IMR-90 (cell line): ENCODE measurements around the gene COMMD1. TPM values are rescaled to one million over a fixed set of nuclear protein-coding genes. Genes with fewer than 3 reads are reported as not detected.

Experiments
- ATAC-seq: fragments of 200-7000 bp; cut with Tn5 transposase; 2 replicates; pipeline ENCODE4 v1.9.1; 2020; ENCODE audit warnings: low read depth, mild to moderate bottlenecking, moderate library complexity
- BruUV-seq: library from RNA; stranded (reverse); fragments of 400-500 nt; replicated peaks from 2 replicates; lab custom pipeline; 2021; lab: Mats Ljungman, UMichigan
- CTCF ChIA-PET: fragments of 300-600 bp; formaldehyde crosslinking; extraction: SDS; loops from one replicate; lab custom pipeline; 2021; ENCODE audit warnings: antibody characterized with exemption; lab: Yijun Ruan, JAX
- POLR2A ChIA-PET: fragments of 300-600 bp; sonication (Branson Sonifier 250); formaldehyde crosslinking; loops from one replicate; lab custom pipeline; 2022; ENCODE audit warnings: antibody characterized with exemption; ENCODE audit not compliant: unreplicated experiment; lab: Charles Lee
- DNase-seq: peaks from one replicate; pipeline ENCODE4 v3.0.0; 2013
- H2AFZ ChIP-seq: replicated peaks from 2 replicates; pipeline ENCODE3; 2013; ENCODE audit warnings: low read length, mild to moderate bottlenecking; ENCODE audit not compliant: poor library complexity
- H2AK5ac ChIP-seq: 2 replicates; pipeline ENCODE4 v1.6.1; 2013; ENCODE audit warnings: low read depth, low read length, inconsistent platforms
- H2AK9ac ChIP-seq: replicated peaks from 2 replicates; pipeline ENCODE3; 2013; ENCODE audit warnings: mild to moderate bottlenecking, low read depth, low read length, moderate library complexity; ENCODE audit not compliant: poor library complexity
- H2BK120ac ChIP-seq: 2 replicates; pipeline ENCODE4 v1.6.1; 2013; ENCODE audit warnings: low read depth, low read length, inconsistent platforms
- H2BK15ac ChIP-seq: 3 replicates; pipeline ENCODE4 v1.6.1; 2013; ENCODE audit warnings: low read depth, low read length, inconsistent platforms
- H2BK20ac ChIP-seq: 2 replicates; pipeline ENCODE4 v1.6.1; 2013; ENCODE audit warnings: low read depth, mild to moderate bottlenecking, inconsistent platforms, low read length, moderate library complexity
- H2BK5ac ChIP-seq: 2 replicates; pipeline ENCODE4 v1.6.1; 2013; ENCODE audit warnings: mild to moderate bottlenecking, low read depth, low read length, inconsistent platforms; ENCODE audit not compliant: poor library complexity, severe bottlenecking
- H3K14ac ChIP-seq: replicated peaks from 2 replicates; pipeline ENCODE4 v1.6.1; 2013; ENCODE audit warnings: low read depth, low read length, inconsistent platforms
- H3K18ac ChIP-seq: 2 replicates; pipeline ENCODE4 v1.6.1; 2013; ENCODE audit warnings: low read depth, low read length, control low read depth
- H3K23ac ChIP-seq: 2 replicates; pipeline ENCODE4 v1.6.1; 2013; ENCODE audit warnings: low read depth, low read length, inconsistent platforms
- H3K27ac ChIP-seq: 2 replicates; pipeline ENCODE4 v1.5.1; 2013; ENCODE audit warnings: mild to moderate bottlenecking, control low read depth, low read length; ENCODE audit not compliant: insufficient read depth
- H3K27me3 ChIP-seq: 2 replicates; pipeline ENCODE4 v1.6.1; 2013; ENCODE audit warnings: low read length; ENCODE audit not compliant: control insufficient read depth, insufficient read depth
- H3K36me3 ChIP-seq: 2 replicates; pipeline ENCODE4 v1.6.1; 2013; ENCODE audit warnings: low read length, mixed read lengths; ENCODE audit not compliant: control insufficient read depth, insufficient read depth
- H3K4ac ChIP-seq: 2 replicates; pipeline ENCODE4 v1.6.1; 2013; ENCODE audit warnings: low read depth, low read length, inconsistent platforms
- H3K4me1 ChIP-seq: 2 replicates; pipeline ENCODE4 v1.6.1; 2013; ENCODE audit warnings: low read length, mixed read lengths; ENCODE audit not compliant: control insufficient read depth, insufficient read depth
- H3K4me2 ChIP-seq: 2 replicates; pipeline ENCODE4 v1.6.1; 2013; ENCODE audit warnings: low read depth, mild to moderate bottlenecking, control low read depth, low read length, moderate library complexity
- H3K4me3 ChIP-seq: 2 replicates; pipeline ENCODE4 v1.5.1; 2013; ENCODE audit warnings: low read depth, mild to moderate bottlenecking, control low read depth, low read length, moderate library complexity; ENCODE audit not compliant: insufficient read depth
- H3K56ac ChIP-seq: 2 replicates; pipeline ENCODE4 v1.6.1; 2013; ENCODE audit warnings: low read length, inconsistent platforms; ENCODE audit not compliant: insufficient read depth; ENCODE audit errors: extremely low read depth
- H3K79me1 ChIP-seq, 2 experiments: 2 replicates each; pipeline ENCODE4 v1.6.1; 2013; ENCODE audit warnings: low read length in 2 of 2, inconsistent platforms in 1 of 2, low read depth in 1 of 2
- H3K9ac ChIP-seq: 2 replicates; pipeline ENCODE4 v1.6.1; 2013; ENCODE audit warnings: low read depth, low read length, control low read depth
- H3K9me1 ChIP-seq: 2 replicates; pipeline ENCODE4 v1.6.1; 2013; ENCODE audit warnings: low read length, inconsistent platforms; ENCODE audit not compliant: insufficient read depth
- H3K9me3 ChIP-seq: 2 replicates; pipeline ENCODE4 v1.6.1; 2013; ENCODE audit warnings: low read length; ENCODE audit not compliant: control insufficient read depth, insufficient read depth
- H4K20me1 ChIP-seq: 2 replicates; pipeline ENCODE4 v1.6.1; 2013; ENCODE audit warnings: low read length, inconsistent platforms; ENCODE audit not compliant: insufficient read depth
- H4K5ac ChIP-seq: 2 replicates; pipeline ENCODE4 v1.6.1; 2013; ENCODE audit warnings: mild to moderate bottlenecking, low read depth, low read length, control low read depth
- H4K8ac ChIP-seq, 2 experiments: 2 replicates each; pipeline ENCODE4 v1.6.1; 2013; ENCODE audit warnings: low read depth in 2 of 2, low read length in 2 of 2, control low read depth in 1 of 2, inconsistent platforms in 1 of 2
- H4K91ac ChIP-seq: 2 replicates; pipeline ENCODE4 v1.6.1; 2013; ENCODE audit warnings: low read depth, low read length, inconsistent platforms; ENCODE audit not compliant: insufficient read depth
- CHD1 ChIP-seq: IDR thresholded peaks from 2 replicates; pipeline ENCODE4 v1.6.1; 2012; ENCODE audit warnings: low read depth, low read length, improper control_type of control experiment
- ELK1 ChIP-seq: fragments of 150-350 bp; IDR thresholded peaks from 2 replicates; pipeline ENCODE4 v1.6.1; 2016; ENCODE audit warnings: low read depth, mild to moderate bottlenecking, low read length, moderate library complexity, borderline replicate concordance
- FOS ChIP-seq: fragments of 150-350 bp; IDR thresholded peaks from 2 replicates; pipeline ENCODE4 v1.6.1; 2016; ENCODE audit warnings: low read depth, low read length
- MAFK ChIP-seq: IDR thresholded peaks from 2 replicates; pipeline ENCODE4 v1.6.1; 2012; ENCODE audit warnings: low read depth, low read length, improper control_type of control experiment
- MAZ ChIP-seq: IDR thresholded peaks from 2 replicates; pipeline ENCODE4 v1.6.1; 2012; ENCODE audit warnings: low read depth, mild to moderate bottlenecking, low read length, improper control_type of control experiment, moderate library complexity, borderline replicate concordance
- POLR2A ChIP-seq: IDR thresholded peaks from 2 replicates; pipeline ENCODE4 v1.6.1; 2012; ENCODE audit warnings: mild to moderate bottlenecking, low read depth, low read length
- RCOR1 ChIP-seq: IDR thresholded peaks from 2 replicates; pipeline ENCODE4 v1.6.1; 2012; ENCODE audit warnings: mild to moderate bottlenecking, low read length, improper control_type of control experiment; ENCODE audit not compliant: insufficient replicate concordance
- SMC3 ChIP-seq: fragments of 150-350 bp; IDR thresholded peaks from 2 replicates; pipeline ENCODE4 v1.6.1; 2016; ENCODE audit warnings: low read depth, mild to moderate bottlenecking, antibody characterized with exemption, low read length, moderate library complexity
- USF2 ChIP-seq: fragments of 150-350 bp; IDR thresholded peaks from 2 replicates; pipeline ENCODE4 v1.6.1; 2017; ENCODE audit warnings: mild to moderate bottlenecking, antibody characterized with exemption, low read length, low read depth
- WGBS, 2 experiments: methylation state at CpG; one replicate each; pipeline versions ENCODE4 v1.1.5 to v1.1.7; 2013; ENCODE audit warnings: missing lambda C conversion rate in 2 of 2; ENCODE audit not compliant: insufficient read length in 1 of 2; ENCODE audit errors: extremely low coverage in 2 of 2; 5-methylcytosine and 5-hydroxymethylcytosine counted together
- dilution Hi-C: fragments of 300-500 bp; cut with HindIII; formaldehyde crosslinking; loops from one replicate; pipeline ENCODE4 v1.14.3; 2018; ENCODE audit warnings: low sequenced_read_pairs; ENCODE audit not compliant: unreplicated experiment
- in situ Hi-C: fragments of 300-500 bp; cut with MboI; formaldehyde crosslinking; loops from 3 replicates; pipeline ENCODE4 v1.14.3; 2019; ENCODE audit warnings: low sequenced_read_pairs, inconsistent platforms, mixed read lengths
- intact Hi-C: fragments of 100-400 bp; cut with micrococcal nuclease; formaldehyde crosslinking; loops from 2 replicates; pipeline ENCODE4 v1.10.0; 2022
- polyA plus RNA-seq, 3 experiments: library from polyadenylated mRNA; depleted of rRNA; stranded (reverse); fragments of >200 nt; gene quantifications; 2 replicates each; pipeline ENCODE4 v1.2.3, GENCODE V29; 2012; ENCODE audit warnings: low replicate concordance in 1 of 3
- total RNA-seq: library from RNA; depleted of rRNA; stranded (reverse); fragments of >200 nt; gene quantifications from 2 replicates; pipeline ENCODE4 v1.2.3, GENCODE V29; 2012

The COMMD1 gene
- total and polyA plus RNA-seq, 2 of the 4 experiments (the other 2 are of a cell fraction): 42.8 to 60.4 TPM

DNA sequence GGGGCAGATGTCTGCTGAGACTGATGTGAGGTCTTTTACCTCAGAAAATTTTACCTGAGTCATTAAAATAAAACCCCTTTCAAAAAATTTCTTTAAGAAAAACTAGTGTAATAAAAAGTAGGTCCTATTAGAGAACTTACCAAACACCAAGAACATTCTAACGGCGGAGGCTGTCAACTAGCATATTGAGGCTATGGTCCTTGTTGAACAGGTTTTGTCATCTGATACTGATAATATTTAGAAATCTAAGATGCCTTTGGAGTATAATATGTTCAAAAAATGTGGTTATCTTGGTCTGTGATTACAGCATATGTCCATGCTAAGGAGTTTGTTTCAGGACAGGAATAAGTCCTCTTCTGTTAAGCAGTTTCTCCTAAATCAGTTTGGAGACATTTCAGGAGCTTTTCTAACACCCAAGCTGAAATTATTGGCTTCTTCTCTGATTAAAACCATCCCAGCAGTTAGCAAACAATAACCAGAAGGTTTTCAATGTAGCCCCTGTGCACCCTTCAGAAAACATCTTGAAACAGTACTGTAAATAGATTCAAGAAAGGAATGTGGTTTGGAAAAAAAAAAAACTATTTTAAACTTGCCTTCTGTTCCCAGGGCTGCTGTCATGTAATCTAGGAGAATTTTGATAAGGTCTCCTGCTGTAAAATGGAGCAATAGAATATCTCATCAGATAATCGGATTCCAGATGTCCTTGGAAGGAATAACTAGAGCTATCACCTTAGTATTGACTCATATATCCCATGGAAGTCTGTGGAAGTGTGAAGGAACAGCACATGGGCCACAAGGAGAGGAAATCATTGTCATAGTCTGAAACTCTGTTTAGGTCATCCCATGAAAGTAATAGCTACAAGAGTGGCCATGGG, 231.7 kb downstream of the COMMD1 start:
- CTCF ChIA-PET: no interaction called here
- in situ Hi-C loops: no loop called here
- Histone ChIP-seq H2BK5ac (no peak overlapping the region), H3K9me1 (no peaks in the 10 kb centered on the region), H3K14ac (no peak overlapping the region), H2BK15ac (no peak overlapping the region), H4K20me1 (no peaks in the 10 kb centered on the region), H3K27me3 (no peaks in the 10 kb centered on the region), H3K9ac (no peak overlapping the region), H3K36me3 (no peaks in the 10 kb centered on the region), H2BK20ac (no peak overlapping the region), H3K79me1 (no peaks in the 10 kb centered on the region; a peak in 1 of 4 replicates), H3K4me3 (no peak overlapping the region), H3K4me2 (no peak overlapping the region), H3K18ac (no peak overlapping the region), H2BK120ac (no peak overlapping the region), H3K56ac (no peak overlapping the region), H2AFZ (no peak overlapping the region), H3K4me1 (no peaks in the 10 kb centered on the region), H3K4ac (no peak overlapping the region), H3K23ac (no peak overlapping the region), H4K91ac (no peak overlapping the region), H4K5ac (no peak overlapping the region), H3K9me3 (no peaks in the 10 kb centered on the region), H3K27ac (no peak overlapping the region), H2AK9ac (no peak overlapping the region), H4K8ac (no peak overlapping the region), H2AK5ac (no peak overlapping the region)
- POLR2A ChIA-PET: no interaction called here
- no CpG with 5 or more reads among the region's 3 CpGs for WGBS, 2 experiments
- ATAC-seq (peak; percentile 65), DNase-seq (peak; percentile 36)
- dilution Hi-C loops: no loop called here
- BruUV-seq: no TSS peak
- TF ChIP-seq CHD1: no peak
- no peak for TF ChIP-seq RCOR1
- TF ChIP-seq FOS: no peak
- no peak for TF ChIP-seq POLR2A
- TF ChIP-seq MAFK: no peak
- TF ChIP-seq MAZ: no peak
- TF ChIP-seq SMC3: no peak
- TF ChIP-seq ELK1: no peak
- TF ChIP-seq USF2: no peak
- intact Hi-C loops: no loop called here
